ENCODE data around the gene ZSCAN30. TPM values are rescaled to one million over a fixed set of nuclear protein-coding genes. Genes with fewer than 3 reads are reported as not detected.

The ZSCAN30 gene
- total RNA-seq, 1 donor from 2014 or later = 10.2 TPM

DNA sequence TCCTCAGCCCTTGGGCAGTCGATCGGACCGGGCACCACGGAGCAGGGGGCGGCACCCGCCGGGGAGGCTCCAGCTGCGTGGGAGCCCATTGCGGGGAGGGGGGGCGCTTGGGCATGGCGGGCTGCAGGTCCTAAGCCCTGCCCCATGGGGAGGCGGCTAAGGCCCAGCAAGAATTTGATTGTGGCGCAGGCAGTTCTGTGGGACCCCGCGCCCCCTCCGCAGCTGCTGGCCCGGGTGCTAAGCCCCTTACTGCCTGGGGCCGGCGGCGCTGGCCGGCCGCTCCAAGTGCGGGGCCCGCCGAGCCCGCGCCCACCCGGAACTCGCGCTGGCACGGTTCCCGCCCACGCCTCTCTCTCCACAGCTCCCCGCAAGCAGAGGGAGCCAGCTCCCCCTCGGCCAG lies 18.4 kb downstream of the ZSCAN30 start:
- Mint-ChIP-seq H3K9me3 (peaks cover 47% of the 10 kb centered on the region), H3K27me3 (ENCODE audit: insufficient read depth) (peaks cover 2% of the 10 kb centered on the region), H3K27ac (no peak overlapping the region), H3K4me3 (no peak overlapping the region), H3K4me1 (ENCODE audit: low read depth) (peaks cover 10% of the 10 kb centered on the region), H3K36me3 (ENCODE audit: low read depth) (peaks cover 26% of the 10 kb centered on the region)
- no peak for DNase-seq (ENCODE audit: low spot score)
- intact Hi-C loops (cut with micrococcal nuclease) = no loop called here

DNA sequence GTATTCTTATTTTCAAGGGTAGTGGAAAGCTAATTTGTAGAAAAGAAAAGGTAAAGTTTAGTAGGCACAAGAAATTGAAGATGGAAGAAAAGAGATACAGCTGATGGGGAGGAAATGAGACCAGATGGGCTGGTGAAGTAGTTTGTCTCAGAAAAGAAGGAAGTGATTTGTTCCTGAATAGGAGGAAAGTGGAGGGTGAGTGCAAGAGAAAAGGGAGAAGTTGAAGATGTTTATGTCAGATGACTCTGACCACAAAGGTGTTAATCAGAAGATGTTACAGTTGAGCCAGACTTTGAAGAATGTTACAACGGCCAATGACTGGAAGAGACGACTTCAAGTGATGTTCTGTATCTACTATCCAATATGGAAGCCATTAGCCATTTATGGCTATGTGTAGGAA lies 21.2 kb downstream of the ZSCAN30 start:
- no peak for DNase-seq (ENCODE audit: low spot score)
- Mint-ChIP-seq H3K4me3 (peak overlapping the region; percentile 0), H3K27me3 (ENCODE audit: insufficient read depth) (peaks cover 2% of the 10 kb centered on the region), H3K36me3 (ENCODE audit: low read depth) (peaks cover 28% of the 10 kb centered on the region), H3K9me3 (peaks cover 42% of the 10 kb centered on the region), H3K4me1 (ENCODE audit: low read depth) (peaks cover 10% of the 10 kb centered on the region), H3K27ac (no peak overlapping the region)
- intact Hi-C loops (cut with micrococcal nuclease) = loop anchor here (2.0 kb wide), 1 partner anchor 28 kb away; the partner anchor contains the start of gene ZNF397

DNA sequence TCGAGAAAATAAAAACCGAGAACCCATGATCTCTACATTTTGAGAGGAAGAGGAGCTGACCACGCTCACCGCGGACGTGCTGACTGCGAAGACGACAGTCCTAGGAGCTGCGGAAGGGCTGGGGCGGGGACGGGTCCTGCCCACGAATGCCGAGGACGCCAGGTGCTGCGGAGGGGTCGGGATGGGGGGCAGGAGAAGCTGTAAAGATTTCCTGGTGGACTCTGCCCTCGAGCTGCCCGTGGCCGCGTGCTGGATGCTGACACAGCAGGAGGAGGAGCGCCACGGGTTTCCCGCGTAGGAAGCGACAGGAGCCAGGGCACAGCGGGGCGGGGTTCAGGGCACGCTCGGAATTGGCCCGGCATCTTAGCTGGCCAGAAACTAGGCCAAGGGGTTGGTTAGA lies 22.2 kb downstream of the ZSCAN30 start:
- Mint-ChIP-seq H3K27ac (peak overlapping the region; percentile 3), H3K4me3 (peak overlapping the region; percentile 13), H3K27me3 (ENCODE audit: insufficient read depth) (peaks cover 2% of the 10 kb centered on the region), H3K9me3 (peaks cover 34% of the 10 kb centered on the region), H3K36me3 (ENCODE audit: low read depth) (peaks cover 29% of the 10 kb centered on the region), H3K4me1 (ENCODE audit: low read depth) (peaks cover 10% of the 10 kb centered on the region)
- intact Hi-C loops (cut with micrococcal nuclease) = loop anchor here (1.0 to 2.0 kb wide), 2 partner anchors 22 to 27 kb away; partner anchors contain the start of genes ZNF397 and ZSCAN30
- DNase-seq (ENCODE audit: low spot score) = no peak

DNA sequence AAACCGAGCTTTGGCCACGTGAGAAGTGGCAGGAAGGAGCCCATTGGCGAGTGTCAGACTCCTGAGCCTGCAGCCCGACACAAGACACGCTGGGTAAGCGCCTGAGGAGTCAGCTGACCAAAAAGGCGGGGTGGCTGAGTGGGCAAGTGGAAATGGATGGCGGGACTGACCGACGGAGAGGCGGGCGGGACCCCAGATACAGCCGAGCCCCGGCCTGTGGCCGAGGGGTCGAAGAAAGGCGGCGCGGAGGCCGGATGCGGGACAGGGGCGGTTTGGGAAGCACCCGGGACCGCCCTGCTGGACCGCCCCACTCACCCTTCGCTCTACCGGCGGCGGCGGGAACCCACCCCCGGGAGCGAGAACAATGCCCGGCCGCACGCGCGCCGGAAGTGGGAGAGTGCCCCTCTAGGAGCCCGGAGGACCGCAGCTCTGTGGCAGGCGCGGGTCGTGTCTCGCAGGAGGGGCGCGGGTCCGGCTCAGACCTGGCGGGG lies 22.8 kb downstream of the ZSCAN30 start:
- Mint-ChIP-seq H3K27ac (peak overlapping the region; percentile 78), H3K36me3 (ENCODE audit: low read depth) (peaks cover 29% of the 10 kb centered on the region), H3K27me3 (ENCODE audit: insufficient read depth) (peaks cover 2% of the 10 kb centered on the region), H3K9me3 (peaks cover 30% of the 10 kb centered on the region), H3K4me3 (peak overlapping the region; percentile 83), H3K4me1 (ENCODE audit: low read depth) (peaks cover 10% of the 10 kb centered on the region)
- peak; percentile 16 for DNase-seq (ENCODE audit: low spot score)
- intact Hi-C loops (cut with micrococcal nuclease) = loop anchor here (1.0 kb wide), 1 partner anchor 23 kb away; the partner anchor contains the start of gene ZSCAN30

DNA sequence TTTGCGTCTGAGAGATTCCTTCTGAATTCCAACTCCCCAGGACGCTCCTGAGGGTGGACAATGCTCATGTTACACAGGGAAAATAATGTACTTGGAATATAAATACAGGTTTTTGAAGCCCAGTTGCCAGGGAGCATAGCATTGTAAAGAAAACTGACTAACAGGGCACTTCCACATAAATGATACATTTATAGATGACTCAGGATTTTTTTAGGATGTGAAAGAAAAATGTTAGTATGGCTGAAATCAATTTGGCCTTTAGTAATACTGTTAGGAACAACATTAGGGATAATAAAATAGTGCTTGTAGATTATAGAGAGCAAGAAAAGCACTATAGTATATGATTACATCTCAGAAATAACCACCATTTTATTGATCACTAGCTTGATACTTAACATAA lies 25.6 kb downstream of the ZSCAN30 start:
- H3K36me3 Mint-ChIP-seq (ENCODE audit: low read depth) = peaks cover 36% of the 10 kb centered on the region
- no peak for DNase-seq (ENCODE audit: low spot score)
- H3K27me3 Mint-ChIP-seq (ENCODE audit: insufficient read depth) = peaks cover 2% of the 10 kb centered on the region
- peaks cover 34% of the 10 kb centered on the region for H3K9me3 Mint-ChIP-seq
- no peak overlapping the region for H3K4me3 Mint-ChIP-seq
- peaks cover 10% of the 10 kb centered on the region for H3K4me1 Mint-ChIP-seq (ENCODE audit: low read depth)
- H3K27ac Mint-ChIP-seq = no peak overlapping the region
- intact Hi-C loops (cut with micrococcal nuclease) = no loop called here

DNA sequence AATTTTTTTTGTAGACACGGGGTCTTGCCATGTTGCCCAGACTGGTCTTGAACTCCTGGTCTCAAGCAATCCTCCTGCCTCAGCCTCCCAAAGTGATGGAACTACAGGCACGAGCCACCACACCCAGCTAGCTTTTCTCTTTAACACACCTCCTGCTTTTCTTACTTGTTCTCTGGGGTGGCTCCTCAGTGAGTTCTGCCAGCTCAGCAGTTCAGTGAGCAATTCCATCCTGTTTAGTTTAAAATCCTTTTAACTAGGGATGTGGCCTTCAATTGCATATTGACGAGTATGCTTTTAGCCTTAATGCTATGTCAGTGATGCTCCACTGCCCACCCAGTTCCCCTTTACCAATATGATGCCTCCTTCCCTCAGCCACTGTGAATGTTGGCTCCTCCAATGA lies 33.1 kb downstream of the ZSCAN30 start:
- Mint-ChIP-seq H3K27ac (no peak overlapping the region), H3K36me3 (ENCODE audit: low read depth) (peaks cover 50% of the 10 kb centered on the region), H3K4me1 (ENCODE audit: low read depth) (no peaks in the 10 kb centered on the region), H3K4me3 (no peak overlapping the region), H3K27me3 (ENCODE audit: insufficient read depth) (no peaks in the 10 kb centered on the region), H3K9me3 (peaks cover 50% of the 10 kb centered on the region)
- intact Hi-C loops (cut with micrococcal nuclease) = no loop called here
- no peak for DNase-seq (ENCODE audit: low spot score)

DNA sequence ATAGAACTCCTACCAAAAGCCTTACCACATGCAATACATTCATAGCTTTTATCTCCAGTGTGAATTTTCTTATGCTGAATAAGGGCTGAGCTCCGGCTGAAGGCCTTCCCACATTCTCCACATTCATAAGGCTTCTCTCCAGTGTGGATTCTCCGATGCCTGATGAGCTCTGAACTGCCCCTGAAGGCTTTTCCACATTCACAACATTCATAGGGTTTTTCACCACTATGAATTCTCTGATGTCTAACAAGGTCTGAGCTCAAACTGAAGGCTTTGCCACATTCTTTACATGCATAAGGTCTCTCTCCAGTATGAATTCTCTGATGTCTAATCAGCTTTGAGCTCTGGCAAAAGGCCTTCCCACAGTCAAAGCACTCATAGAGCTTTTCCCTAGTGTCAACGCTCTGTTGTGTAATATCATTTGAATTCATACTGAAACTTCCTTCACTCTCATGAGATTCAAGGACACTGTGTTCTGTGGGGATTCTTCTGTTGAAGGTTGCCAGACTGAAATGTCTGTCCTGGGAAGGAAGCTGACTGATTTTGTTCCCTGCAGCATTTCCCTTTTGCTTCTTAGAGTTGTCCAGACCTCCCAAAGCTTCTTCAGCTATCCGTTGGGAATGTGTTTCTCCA lies 36.3 kb downstream of the ZSCAN30 start:
- H3K36me3 Mint-ChIP-seq (ENCODE audit: low read depth) = peaks cover 68% of the 10 kb centered on the region
- no peak overlapping the region for H3K27ac Mint-ChIP-seq
- H3K4me1 Mint-ChIP-seq (ENCODE audit: low read depth) = no peaks in the 10 kb centered on the region
- DNase-seq (ENCODE audit: low spot score) = no peak
- no peaks in the 10 kb centered on the region for H3K27me3 Mint-ChIP-seq (ENCODE audit: insufficient read depth)
- no peak overlapping the region for H3K4me3 Mint-ChIP-seq
- intact Hi-C loops (cut with micrococcal nuclease) = no loop called here
- peaks cover 67% of the 10 kb centered on the region for H3K9me3 Mint-ChIP-seq

DNA sequence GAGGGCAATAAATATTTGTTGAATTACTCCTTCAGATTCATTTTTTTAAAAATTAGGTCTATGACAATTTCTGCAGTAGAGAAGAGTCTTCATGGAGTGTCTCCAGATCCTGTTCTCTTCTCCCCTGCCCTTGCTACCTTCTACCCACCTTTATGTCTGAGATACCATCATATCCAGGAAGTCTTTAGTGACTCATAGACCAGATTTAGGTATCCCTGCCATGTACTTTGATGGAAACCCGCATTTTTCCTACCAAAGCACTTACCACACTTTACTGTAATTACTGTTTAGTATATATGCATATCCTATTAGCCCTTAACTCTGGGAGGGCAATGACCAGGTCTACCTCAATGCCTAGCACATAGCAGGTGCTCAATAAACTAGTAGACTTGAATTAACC lies 37.6 kb downstream of the ZSCAN30 start:
- DNase-seq (ENCODE audit: low spot score) = no peak
- Mint-ChIP-seq H3K9me3 (peaks cover 70% of the 10 kb centered on the region), H3K36me3 (ENCODE audit: low read depth) (peaks cover 72% of the 10 kb centered on the region), H3K27me3 (ENCODE audit: insufficient read depth) (no peaks in the 10 kb centered on the region), H3K4me1 (ENCODE audit: low read depth) (no peaks in the 10 kb centered on the region), H3K4me3 (no peak overlapping the region), H3K27ac (no peak overlapping the region)
- intact Hi-C loops (cut with micrococcal nuclease) = no loop called here

DNA sequence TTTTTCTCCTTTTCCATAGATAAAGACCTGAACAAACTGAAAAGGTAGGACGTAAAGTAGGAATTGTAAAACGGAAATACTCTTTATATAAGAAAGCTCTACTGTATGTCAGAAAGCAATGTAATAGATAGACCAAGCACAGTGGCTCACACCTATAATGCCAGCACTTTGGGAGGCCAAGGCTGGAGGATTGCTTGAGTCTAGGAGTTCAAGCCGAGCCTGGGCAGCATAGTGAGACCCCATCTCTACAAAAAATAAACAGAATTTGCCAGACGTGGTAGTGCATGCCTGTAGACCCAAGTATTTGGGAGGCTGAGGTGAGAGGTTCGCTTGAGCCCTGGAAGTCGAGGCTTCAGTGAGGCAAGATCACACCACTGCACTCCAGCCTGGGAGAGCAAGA lies 41.6 kb downstream of the ZSCAN30 start:
- intact Hi-C loops (cut with micrococcal nuclease) = loop anchor here (10.0 kb wide), 1 partner anchor 726 kb away; the partner anchor contains the start of gene RMP24
- no peaks in the 10 kb centered on the region for H3K27me3 Mint-ChIP-seq (ENCODE audit: insufficient read depth)
- no peaks in the 10 kb centered on the region for H3K4me1 Mint-ChIP-seq (ENCODE audit: low read depth)
- H3K4me3 Mint-ChIP-seq = no peak overlapping the region
- no peak overlapping the region for H3K27ac Mint-ChIP-seq
- no peak for DNase-seq (ENCODE audit: low spot score)
- H3K36me3 Mint-ChIP-seq (ENCODE audit: low read depth) = peaks cover 93% of the 10 kb centered on the region
- peaks cover 81% of the 10 kb centered on the region for H3K9me3 Mint-ChIP-seq

DNA sequence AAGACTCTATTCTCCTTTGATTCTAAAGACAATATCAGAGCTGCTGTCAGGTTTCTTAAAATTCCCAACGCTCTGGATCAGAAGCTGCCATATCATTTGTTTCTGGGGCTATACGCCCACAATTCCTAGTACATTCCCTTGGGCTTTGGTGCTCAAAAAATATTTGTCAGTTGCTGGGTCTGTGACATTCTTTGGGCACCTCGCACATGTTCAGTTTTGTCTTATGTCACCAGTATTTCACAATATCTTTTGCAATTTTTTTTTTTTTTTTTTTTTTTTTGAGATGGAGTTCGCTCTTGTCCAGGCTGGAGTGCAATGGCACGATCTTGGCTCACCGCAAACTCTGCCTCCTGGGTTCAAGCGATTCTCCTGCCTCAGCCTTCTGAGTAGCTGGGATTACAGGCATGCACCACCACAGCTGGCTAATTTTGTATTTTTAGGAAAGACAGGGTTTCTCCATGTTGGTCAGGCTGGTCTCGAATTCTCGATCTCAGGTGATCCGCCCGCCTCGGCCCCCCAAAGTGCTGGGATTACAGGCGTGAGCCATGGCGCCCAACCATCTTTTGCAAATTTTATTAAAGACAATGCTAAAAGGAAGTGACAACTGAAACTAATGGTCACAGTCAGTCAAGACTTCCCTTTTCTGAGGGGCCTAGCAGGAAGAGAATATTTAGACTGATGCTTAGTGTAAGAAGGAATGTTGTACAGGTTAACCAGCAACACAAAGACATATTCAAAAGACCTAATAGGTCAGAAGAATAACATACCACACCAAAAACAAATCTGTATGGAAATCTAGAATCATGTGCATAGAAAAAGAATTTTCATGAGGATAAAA lies 42.4 kb downstream of the ZSCAN30 start:
- intact Hi-C loops (cut with micrococcal nuclease) = loop anchor here (10.0 kb wide), 1 partner anchor 727 kb away; the partner anchor contains the start of gene RMP24
- Mint-ChIP-seq H3K27ac (no peak overlapping the region), H3K4me3 (no peak overlapping the region), H3K36me3 (ENCODE audit: low read depth) (peaks cover 92% of the 10 kb centered on the region), H3K9me3 (peaks cover 75% of the 10 kb centered on the region), H3K4me1 (ENCODE audit: low read depth) (peaks cover 2% of the 10 kb centered on the region), H3K27me3 (ENCODE audit: insufficient read depth) (no peaks in the 10 kb centered on the region)
- DNase-seq (ENCODE audit: low spot score) = no peak

DNA sequence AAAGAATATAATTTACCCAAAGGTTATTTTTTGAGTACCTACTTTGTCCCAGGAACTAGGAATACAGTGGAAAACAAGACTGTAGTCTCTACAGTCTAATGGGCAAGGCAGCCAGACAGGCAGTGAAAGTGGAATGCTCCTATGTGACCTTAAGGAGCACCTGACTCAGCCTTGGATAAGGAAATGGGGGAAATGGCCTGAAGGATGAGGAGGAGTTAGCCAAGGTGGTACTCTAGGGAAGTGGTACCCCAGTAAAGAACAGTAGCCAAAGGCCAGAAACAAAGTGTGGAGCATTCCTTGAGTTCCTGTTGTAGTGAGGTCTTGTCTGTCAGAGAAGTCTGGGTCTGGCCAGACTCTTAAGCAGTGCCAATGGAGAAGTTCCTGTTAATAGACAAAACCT lies 43.2 kb downstream of the ZSCAN30 start:
- H3K27ac Mint-ChIP-seq = no peak overlapping the region
- intact Hi-C loops (cut with micrococcal nuclease) = loop anchor here (10.0 kb wide), 1 partner anchor 728 kb away; the partner anchor contains the start of gene RMP24

DNA sequence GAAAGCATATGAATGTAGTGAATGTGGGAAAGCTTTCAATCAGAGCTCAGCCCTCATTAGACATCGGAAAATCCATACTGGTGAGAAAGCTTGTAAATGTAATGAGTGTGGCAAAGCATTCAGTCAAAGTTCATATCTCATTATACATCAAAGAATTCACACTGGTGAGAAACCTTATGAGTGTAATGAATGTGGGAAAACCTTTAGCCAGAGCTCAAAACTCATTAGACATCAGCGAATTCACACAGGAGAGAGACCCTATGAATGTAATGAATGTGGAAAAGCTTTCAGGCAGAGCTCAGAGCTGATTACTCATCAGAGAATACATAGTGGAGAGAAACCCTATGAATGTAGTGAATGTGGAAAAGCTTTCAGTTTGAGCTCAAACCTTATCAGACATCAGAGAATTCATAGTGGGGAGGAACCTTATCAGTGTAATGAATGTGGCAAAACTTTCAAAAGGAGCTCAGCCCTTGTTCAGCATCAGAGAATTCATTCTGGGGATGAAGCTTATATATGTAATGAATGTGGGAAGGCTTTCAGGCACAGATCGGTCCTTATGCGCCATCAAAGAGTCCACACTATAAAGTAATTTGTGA lies 44.2 kb downstream of the ZSCAN30 start:
- intact Hi-C loops (cut with micrococcal nuclease) = loop anchor here (10.0 kb wide), 1 partner anchor 729 kb away; the partner anchor contains the start of gene RMP24
- H3K4me3 Mint-ChIP-seq = no peak overlapping the region
- peaks cover 58% of the 10 kb centered on the region for H3K9me3 Mint-ChIP-seq
- H3K27ac Mint-ChIP-seq = no peak overlapping the region
- H3K4me1 Mint-ChIP-seq (ENCODE audit: low read depth) = peaks cover 12% of the 10 kb centered on the region
- peaks cover 79% of the 10 kb centered on the region for H3K36me3 Mint-ChIP-seq (ENCODE audit: low read depth)
- no peak for DNase-seq (ENCODE audit: low spot score)
- no peaks in the 10 kb centered on the region for H3K27me3 Mint-ChIP-seq (ENCODE audit: insufficient read depth)

More for the DNA sequence above, 43.2 kb downstream of the ZSCAN30 start:
- DNase-seq (ENCODE audit: low spot score) = no peak
- Mint-ChIP-seq H3K36me3 (ENCODE audit: low read depth) (peaks cover 89% of the 10 kb centered on the region), H3K4me3 (no peak overlapping the region), H3K9me3 (peaks cover 67% of the 10 kb centered on the region), H3K4me1 (ENCODE audit: low read depth) (peaks cover 5% of the 10 kb centered on the region), H3K27me3 (ENCODE audit: insufficient read depth) (no peaks in the 10 kb centered on the region)

All from activated T-helper 1 cell treated with anti-CD3 and anti-CD28 coated beads, Interleukin-12 subunit alpha, Interleukin-12 subunit beta, Interleukin-2, Interleukin-4 antibody, amounts not matched to agents 30 ng/mL and 10 ng/mL and 1 ng/mL, durations not matched to agents 14 hours and 24 hours and 36 hours (primary cell).